ENCODE measurements around the gene C10orf105.

C10orf105 gene

GRCh38 chr10:71751515-71752224 lies 32.1 kb upstream of the C10orf105 start:
- no peak for DNase-seq

GRCh38 chr10:71750986-71751385 lies 31.4 kb upstream of the C10orf105 start:
- no peak for DNase-seq

- no peak for DNase-seq
Measured at GRCh38 chr10:71750124-71750841, 30.7 kb upstream of the C10orf105 start.

GRCh38 chr10:71749396-71749795 lies 29.8 kb upstream of the C10orf105 start:
- no peak for DNase-seq

DNA sequence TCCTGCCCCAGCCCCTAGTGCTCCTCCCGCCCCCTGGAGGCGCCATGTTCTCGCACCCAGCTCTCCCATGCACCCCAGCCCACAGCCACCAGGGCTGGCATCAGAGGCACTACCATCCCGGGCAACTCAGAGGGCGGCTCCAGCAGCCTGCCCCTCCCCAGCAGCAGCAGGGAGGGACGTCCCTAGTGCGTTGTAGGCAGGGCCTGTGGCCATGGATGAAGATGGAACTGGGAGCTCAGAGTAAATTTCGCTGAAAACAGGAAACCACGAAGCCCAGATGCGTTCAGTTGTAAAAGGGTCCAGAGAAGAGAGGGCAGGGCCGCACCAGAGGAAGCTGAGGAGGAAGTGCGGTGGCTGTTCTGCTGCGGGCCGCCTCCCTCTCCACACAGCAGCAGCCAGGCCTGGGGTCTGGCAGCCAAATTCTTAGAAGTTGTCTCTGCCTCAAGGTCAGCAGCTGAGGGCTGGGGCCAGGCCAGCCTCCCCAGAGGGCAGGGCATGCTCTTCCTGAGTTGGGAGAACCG lies 29.2 kb upstream of the C10orf105 start:
- DNase-seq = peak; percentile 90

DNA sequence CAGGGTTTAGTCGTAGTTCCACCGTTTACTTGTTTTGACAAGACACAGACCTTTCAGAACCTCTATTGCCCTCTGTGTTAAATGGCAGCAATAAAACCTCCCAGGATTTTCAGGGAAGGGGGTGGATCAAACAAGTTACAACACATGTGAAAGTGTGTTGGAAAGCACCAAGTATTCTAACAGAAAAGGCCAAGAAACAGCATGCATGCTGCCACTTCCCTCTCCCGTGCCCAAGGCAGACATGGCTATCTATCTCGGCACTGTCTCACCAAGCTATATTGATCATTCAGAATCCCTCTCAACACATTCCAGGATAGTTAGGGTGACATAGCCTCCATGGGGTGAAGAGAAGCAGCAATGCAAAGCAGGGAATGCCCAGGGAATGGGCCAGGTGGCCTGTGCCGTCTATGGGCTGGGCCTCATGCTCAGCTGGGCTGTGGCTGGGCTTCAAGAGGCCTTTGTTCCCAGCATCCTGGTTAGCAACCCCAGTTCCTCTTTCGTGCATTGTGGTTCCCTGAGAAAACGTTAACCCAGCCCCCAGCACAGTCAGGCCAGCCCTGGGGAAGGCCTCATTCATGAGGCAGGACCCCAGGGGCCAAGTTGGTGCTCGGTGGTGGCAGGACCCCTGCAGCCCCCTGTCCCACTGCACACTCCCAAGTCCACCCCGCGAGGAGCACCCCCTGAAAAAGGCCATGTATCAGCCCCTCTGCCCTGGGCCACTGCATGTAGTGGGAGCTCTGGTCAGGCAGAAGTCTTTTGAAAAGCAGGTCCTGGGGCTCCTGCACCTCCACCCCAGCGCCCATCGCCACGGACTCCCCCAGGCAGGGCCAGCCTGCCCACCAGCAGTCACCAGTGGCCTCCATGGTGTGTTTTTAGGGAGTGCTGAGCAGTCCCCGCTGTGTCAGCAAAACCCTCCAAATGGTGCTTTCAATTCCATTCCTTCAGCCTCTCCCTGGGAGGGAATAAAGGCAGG lies 28.3 kb upstream of the C10orf105 start:
- DNase-seq = no peak

DNA sequence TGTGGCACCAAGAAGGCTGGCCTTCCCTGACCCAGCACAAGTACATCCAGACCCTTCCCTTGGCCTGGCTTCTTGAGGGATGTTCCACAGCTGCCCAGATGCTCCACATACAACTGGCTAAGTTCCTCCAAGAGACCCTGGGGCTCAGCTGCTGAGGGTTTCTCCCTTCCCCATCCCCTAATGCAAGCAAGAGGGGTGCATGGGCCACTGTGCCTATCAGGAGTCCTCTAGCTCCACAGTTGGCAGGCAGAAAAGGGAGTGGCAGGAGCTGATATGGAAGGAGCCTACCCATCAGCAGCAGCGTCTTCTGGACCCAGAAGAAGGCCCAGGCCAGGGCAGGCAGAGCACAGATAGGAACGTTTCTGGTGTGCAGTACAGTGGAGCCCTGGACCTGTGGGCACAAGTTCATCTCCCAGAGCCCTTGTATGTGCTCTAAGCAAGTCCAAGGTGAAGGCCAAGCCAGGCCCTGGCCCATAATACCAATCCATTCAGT lies 27.5 kb upstream of the C10orf105 start:
- no peak for DNase-seq

GRCh38 chr10:71746344-71747037 lies 26.9 kb upstream of the C10orf105 start:
- DNase-seq = no peak

DNA sequence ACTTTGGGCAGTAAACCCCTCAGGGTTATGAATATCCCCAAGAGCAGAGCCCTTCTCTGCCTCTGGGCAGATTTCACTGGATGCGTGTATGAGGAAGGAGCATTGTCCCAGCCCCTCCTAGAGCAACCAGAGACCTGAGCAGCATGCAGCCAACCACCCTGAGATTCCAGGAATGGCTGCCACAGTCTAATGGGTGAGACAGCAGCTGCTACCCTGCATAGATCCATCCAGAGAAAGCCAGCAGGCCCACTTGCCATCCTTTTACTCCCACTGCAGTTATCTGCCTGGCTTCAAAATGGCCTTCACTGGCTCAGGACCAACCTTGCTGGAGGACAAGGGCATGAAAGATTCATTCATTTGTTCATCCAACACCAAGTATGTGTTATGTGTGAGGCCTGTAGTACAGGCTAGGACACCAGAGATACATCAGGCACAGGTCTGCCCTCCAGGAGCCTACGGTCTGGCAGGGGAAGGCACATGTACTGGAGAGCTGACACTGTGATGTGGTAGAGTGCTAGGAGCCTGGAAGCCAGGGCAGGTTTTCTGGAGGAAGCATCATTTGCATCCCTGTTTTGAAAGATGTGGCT lies 26.2 kb upstream of the C10orf105 start:
- DNase-seq = no peak

- no peak for DNase-seq
Measured at GRCh38 chr10:71744897-71745663, 25.5 kb upstream of the C10orf105 start.

DNA sequence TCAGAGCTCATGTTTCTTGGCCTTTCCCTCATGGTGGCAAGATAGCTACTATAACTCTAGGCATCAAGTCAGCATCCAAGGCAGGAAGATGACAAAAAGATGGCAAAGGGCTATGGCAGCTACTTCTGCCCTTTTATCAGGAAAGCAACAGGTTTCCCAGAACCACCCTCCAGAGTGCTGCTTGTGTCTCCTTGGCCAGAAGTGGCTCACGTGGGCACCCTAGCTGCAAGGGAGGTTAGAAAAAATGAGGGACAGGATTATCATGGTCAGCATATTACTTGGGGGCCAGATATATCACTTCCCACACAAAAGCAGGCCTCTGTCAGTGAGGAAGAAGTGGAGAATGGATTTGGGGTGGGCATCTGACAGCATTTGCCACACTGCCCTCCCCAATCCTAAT lies 24.3 kb upstream of the C10orf105 start:
- no peak for DNase-seq

- DNase-seq = no peak
Measured at GRCh38 chr10:71743089-71743838, 23.7 kb upstream of the C10orf105 start.

- DNase-seq = peak; percentile 42
Measured at GRCh38 chr10:71742301-71743088, 22.9 kb upstream of the C10orf105 start.

DNA sequence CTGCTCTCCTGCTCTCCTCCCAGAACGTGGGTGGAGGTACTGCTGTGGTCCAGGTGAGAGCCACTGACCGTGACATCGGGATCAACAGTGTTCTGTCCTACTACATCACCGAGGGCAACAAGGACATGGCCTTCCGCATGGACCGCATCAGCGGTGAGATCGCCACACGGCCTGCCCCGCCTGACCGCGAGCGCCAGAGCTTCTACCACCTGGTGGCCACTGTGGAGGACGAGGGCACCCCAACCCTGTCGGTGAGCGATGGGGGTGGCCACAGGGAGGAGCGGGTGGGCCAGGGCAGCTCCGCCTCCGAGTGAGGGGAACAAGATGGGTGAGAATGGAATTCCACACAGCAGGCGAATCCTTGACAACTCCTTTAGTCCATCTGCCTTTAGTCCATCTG lies 22.1 kb upstream of the C10orf105 start:
- DNase-seq = no peak

- DNase-seq = no peak
Measured at GRCh38 chr10:71741029-71741428, 21.5 kb upstream of the C10orf105 start.

GRCh38 chr10:71740069-71740653 lies 20.6 kb upstream of the C10orf105 start:
- no peak for DNase-seq

GRCh38 chr10:71739358-71739900 lies 19.9 kb upstream of the C10orf105 start:
- DNase-seq = no peak

DNA sequence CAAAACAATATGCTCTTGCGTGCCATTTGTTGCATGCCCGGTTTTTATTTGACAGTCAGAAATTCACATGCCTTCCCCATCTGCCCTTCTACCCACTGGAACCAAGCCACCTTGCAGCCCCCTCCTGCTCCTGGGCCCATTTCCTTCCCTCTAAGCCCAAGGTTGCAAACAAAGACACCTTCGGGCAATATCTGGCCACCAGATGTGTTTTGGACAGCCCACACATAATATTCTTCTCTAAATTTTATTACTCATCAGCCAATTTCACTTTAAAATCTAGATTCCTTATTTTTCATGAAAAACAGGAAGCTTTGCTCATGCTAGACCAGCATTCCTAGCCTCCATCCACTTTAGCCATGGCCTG lies 18.2 kb upstream of the C10orf105 start:
- no peak for DNase-seq
